Spleen (tissue), 7 donors: ENCODE results near the gene NLGN1.

Source experiments
- POLR2A ChIP-seq, 3 donors: fragments of 450-650 bp; IDR thresholded peaks; one replicate each; pipeline ENCODE4 v1.5.1; 2017; ENCODE audit warnings: antibody characterized with exemption in 3 of 3, mild to moderate bottlenecking in 1 of 3
- TF ChIP-seq, protein P1 (sequence below), 11 experiments: fragments of 200-600 bp in 7 of 11; fragments of 450-650 bp in 4 of 11; sonication (generic) in 4 of 11; IDR thresholded peaks in 8 of 11; conservative IDR thresholded peaks in 3 of 11; 1 replicate in 7 of 11; 2 replicates in 4 of 11; pipeline versions ENCODE4 v1.4.0 to v1.8.0; 2016 to 2021; ENCODE audit warnings: antibody characterized with exemption in 11 of 11, inconsistent platforms in 4 of 11, mild to moderate bottlenecking in 1 of 11
- donor health status: DM: no; HTN: no; CAD: no; lungs with moderate emphysema.
- donor health status: DM: no; HTN: no; CAD: no.
- donor health status: DM: no; HTN: no; CAD: no.

DNA sequence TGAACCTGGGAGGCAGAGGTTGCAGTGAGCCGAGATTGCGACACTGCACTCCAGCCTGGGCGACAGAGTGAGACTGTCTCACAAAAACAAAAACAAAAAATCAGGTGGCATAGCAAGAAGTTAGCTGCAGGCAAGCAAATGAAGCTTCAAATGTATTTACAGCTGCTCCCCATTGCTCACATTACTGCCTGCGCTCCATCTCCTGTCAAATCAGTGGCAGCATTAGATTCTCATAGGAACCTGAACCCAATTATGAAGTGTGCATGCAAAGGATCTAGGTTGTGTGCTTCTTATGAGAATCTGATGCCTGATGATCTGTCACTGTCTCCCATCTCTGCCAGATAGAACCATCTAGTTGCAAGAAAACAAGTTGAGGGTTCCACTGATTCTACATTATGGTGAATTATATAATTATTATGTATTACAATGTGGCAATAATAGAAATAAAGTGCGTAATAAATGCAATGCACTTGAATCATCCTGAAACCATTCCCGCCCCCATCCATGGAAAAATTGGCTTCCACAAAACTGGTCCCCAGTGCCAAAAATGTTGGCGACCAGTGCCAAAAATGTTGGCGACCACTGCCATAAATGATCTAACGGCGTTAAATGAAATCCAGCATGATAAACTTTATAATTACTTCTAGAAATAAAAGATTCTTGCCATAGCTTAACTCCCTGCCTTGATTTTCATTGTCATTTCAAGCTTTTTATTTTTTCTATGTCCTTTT, 844.9 kb downstream of the NLGN1 start:
- TF ChIP-seq, protein P1, sequence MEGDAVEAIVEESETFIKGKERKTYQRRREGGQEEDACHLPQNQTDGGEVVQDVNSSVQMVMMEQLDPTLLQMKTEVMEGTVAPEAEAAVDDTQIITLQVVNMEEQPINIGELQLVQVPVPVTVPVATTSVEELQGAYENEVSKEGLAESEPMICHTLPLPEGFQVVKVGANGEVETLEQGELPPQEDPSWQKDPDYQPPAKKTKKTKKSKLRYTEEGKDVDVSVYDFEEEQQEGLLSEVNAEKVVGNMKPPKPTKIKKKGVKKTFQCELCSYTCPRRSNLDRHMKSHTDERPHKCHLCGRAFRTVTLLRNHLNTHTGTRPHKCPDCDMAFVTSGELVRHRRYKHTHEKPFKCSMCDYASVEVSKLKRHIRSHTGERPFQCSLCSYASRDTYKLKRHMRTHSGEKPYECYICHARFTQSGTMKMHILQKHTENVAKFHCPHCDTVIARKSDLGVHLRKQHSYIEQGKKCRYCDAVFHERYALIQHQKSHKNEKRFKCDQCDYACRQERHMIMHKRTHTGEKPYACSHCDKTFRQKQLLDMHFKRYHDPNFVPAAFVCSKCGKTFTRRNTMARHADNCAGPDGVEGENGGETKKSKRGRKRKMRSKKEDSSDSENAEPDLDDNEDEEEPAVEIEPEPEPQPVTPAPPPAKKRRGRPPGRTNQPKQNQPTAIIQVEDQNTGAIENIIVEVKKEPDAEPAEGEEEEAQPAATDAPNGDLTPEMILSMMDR (IDR thresholded peaks at IDR 0.05 in 8 of 11, conservative IDR thresholded peaks at IDR 0.05 in 3 of 11) = no peak
- TF ChIP-seq POLR2A (IDR thresholded peaks at IDR 0.05) = no peak
